ENCODE data around the gene ANK2.

ANK2 gene

GRCh38 chr4:113398441-113399143 is 349.1 kb downstream of the ANK2 start:
- DNase-seq (ENCODE audit: low read depth): no peak

GRCh38 chr4:113404167-113404571 is 354.7 kb downstream of the ANK2 start:
- no peak for DNase-seq (ENCODE audit: low read depth)

GRCh38 chr4:113404841-113405240 is 355.4 kb downstream of the ANK2 start:
- no peak for DNase-seq (ENCODE audit: low read depth)

- no peak for DNase-seq (ENCODE audit: low read depth)
Measured at GRCh38 chr4:113405874-113406722, 356.6 kb downstream of the ANK2 start.

GRCh38 chr4:113406723-113407016 is 357.2 kb downstream of the ANK2 start:
- DNase-seq (ENCODE audit: low read depth): no peak

- DNase-seq (ENCODE audit: low read depth): no peak
Measured at GRCh38 chr4:113407409-113407808, 358.0 kb downstream of the ANK2 start.

GRCh38 chr4:113409181-113409580 is 359.7 kb downstream of the ANK2 start:
- DNase-seq (ENCODE audit: low read depth): no peak

- DNase-seq (ENCODE audit: low read depth): no peak
Measured at GRCh38 chr4:113410686-113411085, 361.2 kb downstream of the ANK2 start.

- no peak for DNase-seq (ENCODE audit: low read depth)
Measured at GRCh38 chr4:113411496-113411938, 362.1 kb downstream of the ANK2 start.

GRCh38 chr4:113419631-113420030 is 370.2 kb downstream of the ANK2 start:
- DNase-seq (ENCODE audit: low read depth): no peak

GRCh38 chr4:113420938-113421337 is 371.5 kb downstream of the ANK2 start:
- DNase-seq (ENCODE audit: low read depth): no peak

- no peak for DNase-seq (ENCODE audit: low read depth)
Measured at GRCh38 chr4:113423631-113424030, 374.2 kb downstream of the ANK2 start.

GRCh38 chr4:113433116-113433515 is 383.7 kb downstream of the ANK2 start:
- no peak for DNase-seq (ENCODE audit: low read depth)

Measured in activated gamma-delta T cell treated with anti-CD3 and anti-CD28 coated beads, Interleukin-2, amount 50 U/mL, for 16 hours (primary cell).